Stimulated activated effector memory CD8-positive, alpha-beta T cell treated with anti-CD3 and anti-CD28 coated beads, Interleukin-12 subunit alpha, Interleukin-12 subunit beta, amount 100 ng/mL, for 72 hours (primary cell): Measurements from ENCODE around the gene RPA3.

Experiments used
- ATAC-seq: fragments of 150-1000 bp; cut with Tn5 transposase; 2 replicates; pipeline ENCODE4 v1.10.0; 2021
- DNase-seq, 2 donors: peaks; one replicate each; pipeline ENCODE4 v3.0.0; 2021 to 2022; ENCODE audit warnings: low spot score in 2 of 2
- H3K27ac Mint-ChIP-seq: one replicate; pipeline ENCODE4 v1.8.0; 2022; ENCODE audit warnings: mild to moderate bottlenecking, mixed read lengths
- H3K36me3 Mint-ChIP-seq: one replicate; pipeline ENCODE4 v1.8.0; 2022; ENCODE audit warnings: mild to moderate bottlenecking, mixed read lengths
- H3K4me1 Mint-ChIP-seq: one replicate; pipeline ENCODE4 v1.8.0; 2022; ENCODE audit warnings: mixed read lengths
- H3K4me3 Mint-ChIP-seq: one replicate; pipeline ENCODE4 v1.8.0; 2022; ENCODE audit warnings: mild to moderate bottlenecking, mixed read lengths
- H3K9me3 Mint-ChIP-seq: one replicate; pipeline ENCODE4 v1.8.0; 2022; ENCODE audit warnings: mixed read lengths

The RPA3 gene

GRCh38 chr7:7707246-7707645 is 11.2 kb downstream of the RPA3 start:
- no peaks in the 10 kb centered on the region for H3K9me3 Mint-ChIP-seq
- peaks cover 22% of the 10 kb centered on the region for H3K4me1 Mint-ChIP-seq
- DNase-seq: no peak
- H3K27ac Mint-ChIP-seq: no peak overlapping the region
- H3K36me3 Mint-ChIP-seq: no peaks in the 10 kb centered on the region
- no peak for ATAC-seq
- no peak overlapping the region for H3K4me3 Mint-ChIP-seq

- ATAC-seq (no peak), DNase-seq (no peak)
- Mint-ChIP-seq H3K27ac (peak overlapping the region; percentile 7), H3K4me1 (peaks cover 25% of the 10 kb centered on the region), H3K4me3 (no peak overlapping the region), H3K36me3 (no peaks in the 10 kb centered on the region), H3K9me3 (no peaks in the 10 kb centered on the region)
Measured at GRCh38 chr7:7706556-7707172, 11.7 kb downstream of the RPA3 start.

GRCh38 chr7:7706101-7706511 is 12.3 kb downstream of the RPA3 start:
- DNase-seq: no peak
- H3K27ac Mint-ChIP-seq: peak overlapping the region; percentile 7
- H3K36me3 Mint-ChIP-seq: no peaks in the 10 kb centered on the region
- H3K9me3 Mint-ChIP-seq: no peaks in the 10 kb centered on the region
- no peak overlapping the region for H3K4me3 Mint-ChIP-seq
- peaks cover 28% of the 10 kb centered on the region for H3K4me1 Mint-ChIP-seq
- ATAC-seq: peak; percentile 39

- Mint-ChIP-seq H3K36me3 (no peaks in the 10 kb centered on the region), H3K4me3 (no peak overlapping the region), H3K27ac (no peak overlapping the region), H3K4me1 (peaks cover 28% of the 10 kb centered on the region), H3K9me3 (no peaks in the 10 kb centered on the region)
- ATAC-seq (no peak), DNase-seq (no peak)
Measured at GRCh38 chr7:7705318-7705717, 13.1 kb downstream of the RPA3 start.

GRCh38 chr7:7704867-7705266 is 13.5 kb downstream of the RPA3 start:
- Mint-ChIP-seq H3K4me1 (peaks cover 26% of the 10 kb centered on the region), H3K27ac (no peak overlapping the region), H3K36me3 (no peaks in the 10 kb centered on the region), H3K9me3 (no peaks in the 10 kb centered on the region), H3K4me3 (no peak overlapping the region)
- ATAC-seq: no peak
- no peak for DNase-seq

GRCh38 chr7:7703427-7703826 is 15.0 kb downstream of the RPA3 start:
- H3K9me3 Mint-ChIP-seq: no peaks in the 10 kb centered on the region
- no peak overlapping the region for H3K4me3 Mint-ChIP-seq
- H3K4me1 Mint-ChIP-seq: peaks cover 22% of the 10 kb centered on the region
- ATAC-seq: no peak
- no peak overlapping the region for H3K27ac Mint-ChIP-seq
- no peak for DNase-seq
- H3K36me3 Mint-ChIP-seq: no peaks in the 10 kb centered on the region

GRCh38 chr7:7702826-7703225 is 15.6 kb downstream of the RPA3 start:
- peaks cover 22% of the 10 kb centered on the region for H3K4me1 Mint-ChIP-seq
- H3K9me3 Mint-ChIP-seq: no peaks in the 10 kb centered on the region
- H3K27ac Mint-ChIP-seq: no peak overlapping the region
- ATAC-seq (no peak), DNase-seq (no peak)
- H3K4me3 Mint-ChIP-seq: no peak overlapping the region
- H3K36me3 Mint-ChIP-seq: no peaks in the 10 kb centered on the region

- Mint-ChIP-seq H3K9me3 (no peaks in the 10 kb centered on the region), H3K36me3 (no peaks in the 10 kb centered on the region), H3K4me3 (no peak overlapping the region), H3K4me1 (peaks cover 22% of the 10 kb centered on the region), H3K27ac (no peak overlapping the region)
- DNase-seq: no peak
- ATAC-seq: no peak
Measured at GRCh38 chr7:7701527-7701926, 16.9 kb downstream of the RPA3 start.

GRCh38 chr7:7699970-7700369 is 18.4 kb downstream of the RPA3 start:
- H3K4me3 Mint-ChIP-seq: no peak overlapping the region
- no peak for DNase-seq
- ATAC-seq: no peak
- no peak overlapping the region for H3K27ac Mint-ChIP-seq
- no peaks in the 10 kb centered on the region for H3K36me3 Mint-ChIP-seq
- H3K4me1 Mint-ChIP-seq: peaks cover 15% of the 10 kb centered on the region
- no peaks in the 10 kb centered on the region for H3K9me3 Mint-ChIP-seq

GRCh38 chr7:7699380-7699779 is 19.0 kb downstream of the RPA3 start:
- no peak for ATAC-seq
- DNase-seq: no peak
- no peak overlapping the region for H3K27ac Mint-ChIP-seq
- peaks cover 4% of the 10 kb centered on the region for H3K9me3 Mint-ChIP-seq
- peaks cover 15% of the 10 kb centered on the region for H3K4me1 Mint-ChIP-seq
- H3K36me3 Mint-ChIP-seq: no peaks in the 10 kb centered on the region
- H3K4me3 Mint-ChIP-seq: no peak overlapping the region

GRCh38 chr7:7698930-7699329 is 19.5 kb downstream of the RPA3 start:
- Mint-ChIP-seq H3K9me3 (peaks cover 5% of the 10 kb centered on the region), H3K4me3 (no peak overlapping the region)

GRCh38 chr7:7696458-7697119 is 21.8 kb downstream of the RPA3 start:
- H3K36me3 Mint-ChIP-seq: no peaks in the 10 kb centered on the region
- DNase-seq: no peak
- peaks cover 11% of the 10 kb centered on the region for H3K4me1 Mint-ChIP-seq
- no peak overlapping the region for H3K27ac Mint-ChIP-seq
- no peak overlapping the region for H3K4me3 Mint-ChIP-seq
- peaks cover 5% of the 10 kb centered on the region for H3K9me3 Mint-ChIP-seq
- ATAC-seq: no peak

More at GRCh38 chr7:7698930-7699329, 19.5 kb downstream of the RPA3 start:
- DNase-seq (no peak), ATAC-seq (no peak)
- Mint-ChIP-seq H3K36me3 (no peaks in the 10 kb centered on the region), H3K4me1 (peaks cover 15% of the 10 kb centered on the region), H3K27ac (no peak overlapping the region)

GRCh38 chr7:7695111-7695817 is 23.1 kb downstream of the RPA3 start:
- no peaks in the 10 kb centered on the region for H3K36me3 Mint-ChIP-seq
- DNase-seq (no peak), ATAC-seq (no peak)
- no peak overlapping the region for H3K27ac Mint-ChIP-seq
- H3K4me3 Mint-ChIP-seq: no peak overlapping the region
- peaks cover 9% of the 10 kb centered on the region for H3K4me1 Mint-ChIP-seq
- peaks cover 5% of the 10 kb centered on the region for H3K9me3 Mint-ChIP-seq

- Mint-ChIP-seq H3K36me3 (no peaks in the 10 kb centered on the region), H3K27ac (no peak overlapping the region)
Measured at GRCh38 chr7:7694542-7694941, 23.9 kb downstream of the RPA3 start.

GRCh38 chr7:7693881-7694280 is 24.5 kb downstream of the RPA3 start:
- ATAC-seq (no peak), DNase-seq (no peak)
- Mint-ChIP-seq H3K4me3 (no peak overlapping the region), H3K36me3 (no peaks in the 10 kb centered on the region), H3K27ac (no peak overlapping the region), H3K9me3 (peaks cover 5% of the 10 kb centered on the region), H3K4me1 (no peaks in the 10 kb centered on the region)

More at GRCh38 chr7:7694542-7694941, 23.9 kb downstream of the RPA3 start:
- DNase-seq: no peak
- peaks cover 3% of the 10 kb centered on the region for H3K4me1 Mint-ChIP-seq
- peaks cover 5% of the 10 kb centered on the region for H3K9me3 Mint-ChIP-seq
- H3K4me3 Mint-ChIP-seq: no peak overlapping the region
- ATAC-seq: no peak

GRCh38 chr7:7688956-7689355 is 29.5 kb downstream of the RPA3 start:
- no peak overlapping the region for H3K27ac Mint-ChIP-seq
- DNase-seq: no peak
- no peak overlapping the region for H3K4me3 Mint-ChIP-seq
- H3K9me3 Mint-ChIP-seq: no peaks in the 10 kb centered on the region
- no peaks in the 10 kb centered on the region for H3K4me1 Mint-ChIP-seq
- no peak for ATAC-seq
- H3K36me3 Mint-ChIP-seq: no peaks in the 10 kb centered on the region
